ENCODE data around the gene MEX3C. TPM values are rescaled to one million over a fixed set of nuclear protein-coding genes. Genes with fewer than 3 reads are reported as not detected.

The MEX3C gene
- polyA plus RNA-seq, 3 donors = 66.4 to 72.0 (median 70.9) TPM

- DNase-seq = no peak
Measured at GRCh38 chr18:51194604-51195003, 2.9 kb downstream of the MEX3C start.

- no peak for DNase-seq
Measured at GRCh38 chr18:51193621-51194287, 3.7 kb downstream of the MEX3C start.

GRCh38 chr18:51192696-51193095 lies 4.8 kb downstream of the MEX3C start:
- DNase-seq = no peak

- no peak for DNase-seq
Measured at GRCh38 chr18:51192026-51192425, 5.5 kb downstream of the MEX3C start.

GRCh38 chr18:51191128-51191717 lies 6.3 kb downstream of the MEX3C start:
- no peak for DNase-seq

GRCh38 chr18:51190000-51190399 lies 7.5 kb downstream of the MEX3C start:
- DNase-seq = no peak

- DNase-seq = no peak
Measured at GRCh38 chr18:51188024-51188701, 9.3 kb downstream of the MEX3C start.

GRCh38 chr18:51185075-51185474 lies 12.4 kb downstream of the MEX3C start:
- no peak for DNase-seq

GRCh38 chr18:51184091-51184457 lies 13.4 kb downstream of the MEX3C start:
- DNase-seq = no peak

GRCh38 chr18:51183372-51184090 lies 13.9 kb downstream of the MEX3C start:
- DNase-seq = no peak

- no peak for DNase-seq
Measured at GRCh38 chr18:51182824-51183223, 14.7 kb downstream of the MEX3C start.

- no peak for DNase-seq
Measured at GRCh38 chr18:51171625-51172259, 25.7 kb downstream of the MEX3C start.

GRCh38 chr18:51171223-51171622 lies 26.3 kb downstream of the MEX3C start:
- no peak for DNase-seq

GRCh38 chr18:51170664-51171063 lies 26.8 kb downstream of the MEX3C start:
- no peak for DNase-seq

- no peak for DNase-seq
Measured at GRCh38 chr18:51169731-51170130, 27.8 kb downstream of the MEX3C start.

- DNase-seq = no peak
Measured at GRCh38 chr18:51168960-51169662, 28.4 kb downstream of the MEX3C start.

- DNase-seq = no peak
Measured at GRCh38 chr18:51168026-51168742, 29.3 kb downstream of the MEX3C start.

- no peak for DNase-seq
Measured at GRCh38 chr18:51165296-51165695, 32.2 kb downstream of the MEX3C start.

- DNase-seq = no peak
Measured at GRCh38 chr18:51164761-51165281, 32.7 kb downstream of the MEX3C start.

GRCh38 chr18:51164342-51164741 lies 33.1 kb downstream of the MEX3C start:
- DNase-seq = no peak

- no peak for DNase-seq
Measured at GRCh38 chr18:51163543-51163942, 33.9 kb downstream of the MEX3C start.

All from renal pelvis (tissue), 4 donors.